ENCODE data around the gene KCNQ1.

The KCNQ1 gene

GRCh38 chr11:2508793-2509192 is 64.0 kb downstream of the KCNQ1 start:
- DNase-seq (ENCODE audit: low read depth, low spot score) = no peak

DNA sequence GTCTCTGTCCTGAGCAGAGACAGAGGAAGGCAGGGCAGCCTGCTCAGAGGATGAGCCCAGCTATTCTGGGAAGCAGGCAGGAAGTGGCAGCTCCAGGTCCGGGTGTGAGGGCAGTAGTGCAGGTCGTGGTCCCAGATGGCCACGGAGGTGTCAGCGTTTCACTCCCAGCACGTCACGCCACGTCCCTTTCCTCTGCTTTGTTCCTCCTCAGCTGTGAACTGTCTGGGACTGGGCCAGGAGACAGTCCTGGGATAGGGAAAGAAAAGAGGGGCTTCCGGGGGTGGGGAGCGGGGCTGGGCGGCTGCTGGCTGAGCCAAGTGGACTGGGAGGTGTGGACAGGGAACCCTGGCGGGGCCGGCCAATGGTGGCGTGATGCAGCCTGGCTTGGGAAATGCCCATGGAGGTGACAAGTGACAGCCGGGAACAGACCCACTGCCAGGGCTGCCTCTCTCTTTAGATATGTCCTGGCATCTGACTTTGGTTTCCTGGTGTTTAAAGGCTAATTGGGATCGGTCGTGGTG is 64.7 kb downstream of the KCNQ1 start:
- no peak for DNase-seq (ENCODE audit: low read depth, low spot score)

DNA sequence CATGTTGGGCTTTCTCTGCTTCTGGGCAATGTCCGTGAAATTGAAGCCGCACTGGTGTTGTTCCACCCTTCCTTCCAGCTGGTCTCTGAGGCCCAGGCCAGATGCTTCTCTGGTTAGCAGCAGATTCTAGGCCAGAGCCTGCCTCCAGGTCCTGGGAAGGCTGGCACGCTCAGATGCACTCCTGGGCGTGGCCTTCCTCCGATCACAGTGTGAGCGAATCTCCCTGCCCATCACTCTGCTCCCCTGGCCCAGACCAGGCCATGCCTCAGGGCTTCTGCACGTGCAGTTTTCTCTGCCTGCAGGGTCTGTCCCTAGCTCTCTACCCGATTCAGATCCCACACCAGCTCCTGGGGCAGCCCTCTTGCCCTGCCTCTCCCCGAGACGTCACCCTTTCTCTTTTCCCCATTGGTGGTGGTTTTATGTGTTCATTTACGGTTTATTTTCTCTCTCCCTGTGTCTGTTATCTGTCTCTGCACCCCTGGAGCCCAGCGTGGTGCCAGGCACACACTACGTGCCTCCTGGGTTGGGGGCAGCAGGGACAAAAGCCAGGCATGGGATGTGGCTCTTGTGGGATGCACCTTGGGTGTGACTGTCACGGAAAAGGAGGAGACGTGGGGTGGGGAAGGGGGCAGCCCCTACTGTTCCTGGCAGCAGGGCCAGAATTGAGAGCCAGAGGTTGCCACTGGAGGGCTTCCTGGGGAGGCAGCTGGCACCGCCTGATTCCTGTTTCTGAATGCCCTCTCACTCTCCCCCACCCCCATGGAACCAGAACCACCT is 66.0 kb downstream of the KCNQ1 start:
- DNase-seq (ENCODE audit: low read depth, low spot score) = no peak

DNA sequence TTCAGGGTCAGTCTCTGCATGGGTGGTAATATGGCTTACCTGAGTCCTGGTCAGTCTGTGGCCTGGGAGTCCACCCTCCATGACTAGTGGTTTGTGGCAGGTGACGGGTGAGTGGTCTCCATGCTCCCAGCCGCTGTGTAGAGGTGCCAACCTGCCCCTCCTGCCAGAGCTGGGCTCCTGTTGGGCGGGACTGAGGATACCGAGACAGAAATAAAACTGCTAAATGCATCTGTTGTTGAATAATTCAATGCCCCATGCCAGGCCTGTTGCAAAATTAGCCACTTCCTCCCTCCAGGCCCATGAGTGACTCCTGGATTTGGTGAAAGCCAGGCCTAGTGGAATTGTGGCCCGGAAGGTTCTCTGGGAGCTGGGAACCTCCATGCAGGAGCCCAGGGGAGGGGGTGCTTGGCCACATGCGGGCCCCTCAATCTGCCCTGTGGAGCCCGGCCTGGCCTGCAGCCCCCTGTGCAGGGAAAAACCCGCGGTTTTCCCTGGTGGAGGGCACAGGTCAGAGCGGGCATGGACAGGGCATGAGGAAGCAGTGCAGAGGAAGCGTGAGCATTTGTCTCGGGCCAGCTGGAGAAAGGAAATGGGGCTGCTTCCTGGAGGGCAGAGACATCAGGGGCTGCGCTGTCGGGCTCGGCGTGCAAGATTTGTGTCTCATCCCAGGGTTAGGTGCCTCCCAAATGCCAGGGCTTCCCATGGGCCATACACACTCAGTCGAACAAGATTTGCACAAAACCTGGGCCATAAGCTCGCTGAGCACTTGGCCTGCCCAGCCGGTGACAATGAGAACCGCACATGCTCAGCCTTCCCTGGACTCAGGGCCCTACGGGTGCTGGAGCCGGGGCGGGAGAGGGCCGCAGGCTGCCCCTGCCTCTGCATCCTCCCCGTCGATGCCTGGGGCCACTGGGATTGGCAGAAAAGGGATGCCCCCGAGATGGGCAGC is 66.9 kb downstream of the KCNQ1 start:
- no peak for DNase-seq (ENCODE audit: low read depth, low spot score)

DNA sequence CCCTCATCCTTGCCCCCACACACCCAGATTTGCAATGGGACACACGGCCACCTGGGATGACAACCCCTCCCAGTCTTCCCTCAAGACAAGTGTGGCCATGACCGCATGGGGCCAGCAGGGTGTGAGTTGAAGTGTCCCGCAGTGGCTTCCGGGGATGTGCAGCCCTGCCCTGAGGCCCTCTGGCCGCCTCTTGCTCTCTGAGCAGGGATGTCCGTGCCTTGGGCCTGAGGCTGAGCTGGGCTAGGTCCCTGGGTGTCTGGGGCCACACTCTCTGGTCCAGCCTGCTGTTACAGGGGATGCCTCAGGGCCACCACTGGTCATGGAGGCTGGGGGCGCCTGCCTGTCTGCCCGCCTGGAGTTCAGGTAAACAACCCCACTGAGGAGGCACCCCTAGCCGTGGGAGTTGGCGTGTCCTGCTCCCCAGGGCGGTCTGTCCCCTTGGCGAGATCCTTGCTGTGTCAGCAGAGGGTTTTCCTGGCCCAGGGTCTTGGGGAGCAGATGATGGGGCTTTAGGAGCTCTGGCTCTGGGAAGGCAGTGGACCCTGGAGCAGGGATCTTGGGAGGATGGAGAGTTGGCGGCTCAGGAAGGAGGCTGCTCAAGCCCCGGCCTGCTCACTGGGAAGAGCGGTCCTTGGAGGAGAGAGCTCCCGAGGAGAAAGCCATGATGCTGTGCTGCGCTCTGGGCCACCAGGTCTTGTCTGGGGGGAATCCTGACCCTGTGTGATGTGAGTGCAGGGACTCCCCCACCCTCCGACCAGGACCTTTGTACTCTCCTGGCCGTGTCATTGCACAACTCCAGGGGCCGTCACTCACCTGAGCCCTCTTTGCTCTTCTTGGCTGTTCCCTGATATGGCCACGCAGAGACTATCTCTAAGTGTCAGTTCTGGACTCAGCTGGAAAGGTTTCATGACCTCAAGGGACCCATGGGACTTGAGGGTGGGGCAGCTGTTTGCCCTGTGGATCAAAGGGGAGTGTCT is 67.9 kb downstream of the KCNQ1 start:
- no peak for DNase-seq (ENCODE audit: low read depth, low spot score)

GRCh38 chr11:2513441-2513840 is 68.6 kb downstream of the KCNQ1 start:
- no peak for DNase-seq (ENCODE audit: low read depth, low spot score)

GRCh38 chr11:2515401-2516275 is 70.8 kb downstream of the KCNQ1 start:
- no peak for DNase-seq (ENCODE audit: low read depth, low spot score)

GRCh38 chr11:2516276-2517015 is 71.6 kb downstream of the KCNQ1 start:
- no peak for DNase-seq (ENCODE audit: low read depth, low spot score)

DNA sequence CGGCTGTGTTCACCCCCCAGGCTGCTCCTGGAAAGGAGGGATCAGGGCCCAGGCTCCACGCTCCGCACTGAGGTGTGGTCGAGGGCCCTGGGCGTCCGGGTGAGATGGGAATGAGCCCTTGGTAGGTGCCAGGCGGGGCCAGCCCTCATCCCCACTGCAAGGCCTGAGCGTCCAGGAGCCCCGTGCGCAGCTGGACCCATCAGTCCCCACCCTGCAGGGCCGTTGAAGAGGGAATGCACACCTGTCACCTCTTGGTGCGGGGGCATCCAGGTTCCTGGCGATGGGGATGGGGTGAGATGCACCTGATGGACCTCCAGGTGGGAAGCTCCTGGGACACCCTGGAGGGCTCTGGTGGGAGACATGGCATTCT is 72.2 kb downstream of the KCNQ1 start:
- DNase-seq (ENCODE audit: low read depth, low spot score) = no peak

- DNase-seq (ENCODE audit: low read depth, low spot score) = no peak
Measured at GRCh38 chr11:2517386-2518064, 72.7 kb downstream of the KCNQ1 start.

DNA sequence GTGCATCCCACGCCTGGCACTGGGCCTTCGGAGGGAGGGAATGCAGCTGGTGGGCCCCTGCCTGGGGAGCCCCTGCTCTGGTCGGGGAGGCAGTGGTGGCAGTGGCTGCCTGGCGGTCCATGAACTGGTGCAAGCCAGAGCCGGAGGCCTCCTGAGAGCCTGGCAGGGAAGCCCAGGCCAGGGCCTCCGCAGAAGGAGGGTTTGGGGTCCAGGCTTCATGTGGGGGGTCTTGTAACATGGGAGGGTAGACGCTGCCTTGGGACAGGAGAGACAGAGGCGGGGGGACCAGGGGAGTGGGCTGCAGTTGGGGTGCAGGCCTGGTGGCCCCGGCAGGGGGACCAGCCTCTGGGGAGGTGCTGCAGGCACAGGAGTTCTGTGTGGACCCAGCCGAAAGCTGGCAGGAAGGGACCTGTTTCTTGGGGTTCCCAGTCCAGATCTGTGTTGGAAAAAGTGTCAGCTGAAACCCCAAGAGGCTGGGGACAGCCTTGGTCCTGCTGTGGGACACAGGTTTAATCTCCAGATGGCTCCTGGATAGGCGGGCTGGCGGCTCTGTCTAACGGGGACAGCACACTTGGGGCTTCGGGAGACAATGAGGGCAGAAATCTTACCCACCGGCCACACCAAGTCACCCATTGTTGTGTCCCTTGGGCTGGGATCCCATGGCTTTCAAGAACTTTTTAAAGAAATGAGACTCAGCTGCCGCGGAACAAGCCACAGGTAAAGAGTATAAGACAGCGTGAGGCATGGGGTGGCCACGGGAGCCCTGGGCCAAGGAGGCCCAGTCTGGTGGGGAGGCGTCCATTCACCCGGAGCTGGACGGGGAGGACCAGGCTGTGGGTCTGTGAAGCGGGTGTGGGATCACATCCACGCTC is 73.5 kb downstream of the KCNQ1 start:
- no peak for DNase-seq (ENCODE audit: low read depth, low spot score)

DNA sequence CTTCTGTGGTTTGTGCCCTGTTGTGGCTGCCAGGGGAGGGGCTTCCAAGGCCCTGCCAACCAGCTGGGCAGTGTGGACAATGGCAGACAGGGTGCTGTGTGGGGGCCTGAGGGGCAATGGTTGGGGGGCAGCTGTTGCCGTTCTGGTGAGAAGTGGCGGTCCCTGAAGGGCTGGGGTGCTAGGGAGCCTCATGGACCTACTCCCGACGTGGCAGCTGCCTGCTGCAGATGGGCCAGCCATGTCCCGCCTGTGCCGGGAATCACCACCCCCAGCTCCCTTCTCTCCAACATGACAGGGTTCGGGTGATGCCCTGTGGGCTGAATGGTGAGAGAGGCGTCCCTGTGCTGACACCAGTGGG is 74.2 kb downstream of the KCNQ1 start:
- DNase-seq (ENCODE audit: low read depth, low spot score) = no peak

GRCh38 chr11:2519517-2519861 is 74.7 kb downstream of the KCNQ1 start:
- DNase-seq (ENCODE audit: low read depth, low spot score) = no peak

DNA sequence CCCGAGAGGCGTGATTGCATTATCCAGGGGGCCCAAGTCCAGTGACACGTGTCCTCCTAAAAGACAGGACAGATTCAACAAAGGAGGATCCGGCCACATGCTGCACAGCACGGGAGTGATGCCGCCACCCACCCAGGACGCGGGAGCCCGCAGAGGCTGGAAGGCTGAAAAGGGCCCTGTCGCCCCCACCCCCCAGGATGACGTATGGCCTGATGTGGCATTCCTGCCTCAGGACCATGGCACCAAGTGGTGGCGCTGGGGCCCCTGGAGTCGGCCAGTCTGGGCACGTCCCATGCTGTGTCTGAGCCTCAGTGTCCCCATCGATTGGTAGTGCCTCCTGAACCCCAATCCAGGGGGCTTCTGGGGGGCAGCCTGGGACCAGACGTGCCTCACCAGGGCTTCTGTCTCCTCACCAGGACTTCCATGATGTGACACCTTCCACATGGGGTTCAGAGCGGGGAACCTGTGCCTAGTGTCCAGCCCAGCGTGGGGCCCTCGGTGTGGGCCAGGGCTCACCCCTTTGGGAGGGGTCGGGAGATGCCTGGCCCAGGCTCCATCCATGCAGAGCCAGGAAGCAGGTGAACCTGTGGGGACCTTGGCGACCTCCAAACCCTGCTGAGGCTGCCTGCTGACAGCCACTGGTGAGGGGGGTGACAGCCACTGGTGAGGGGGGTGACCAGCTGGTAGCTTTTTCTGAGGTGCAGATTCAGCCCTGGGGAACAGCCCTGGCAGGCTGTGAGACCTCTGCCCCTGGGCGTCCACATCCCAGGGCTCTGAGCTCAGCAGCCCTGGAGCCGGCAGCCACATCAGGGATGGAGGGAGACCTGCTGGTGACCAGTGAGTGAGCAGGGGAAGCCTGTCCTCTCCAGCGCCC is 75.3 kb downstream of the KCNQ1 start:
- no peak for DNase-seq (ENCODE audit: low read depth, low spot score)

GRCh38 chr11:2520736-2521035 is 75.9 kb downstream of the KCNQ1 start:
- DNase-seq (ENCODE audit: low read depth, low spot score) = no peak

DNA sequence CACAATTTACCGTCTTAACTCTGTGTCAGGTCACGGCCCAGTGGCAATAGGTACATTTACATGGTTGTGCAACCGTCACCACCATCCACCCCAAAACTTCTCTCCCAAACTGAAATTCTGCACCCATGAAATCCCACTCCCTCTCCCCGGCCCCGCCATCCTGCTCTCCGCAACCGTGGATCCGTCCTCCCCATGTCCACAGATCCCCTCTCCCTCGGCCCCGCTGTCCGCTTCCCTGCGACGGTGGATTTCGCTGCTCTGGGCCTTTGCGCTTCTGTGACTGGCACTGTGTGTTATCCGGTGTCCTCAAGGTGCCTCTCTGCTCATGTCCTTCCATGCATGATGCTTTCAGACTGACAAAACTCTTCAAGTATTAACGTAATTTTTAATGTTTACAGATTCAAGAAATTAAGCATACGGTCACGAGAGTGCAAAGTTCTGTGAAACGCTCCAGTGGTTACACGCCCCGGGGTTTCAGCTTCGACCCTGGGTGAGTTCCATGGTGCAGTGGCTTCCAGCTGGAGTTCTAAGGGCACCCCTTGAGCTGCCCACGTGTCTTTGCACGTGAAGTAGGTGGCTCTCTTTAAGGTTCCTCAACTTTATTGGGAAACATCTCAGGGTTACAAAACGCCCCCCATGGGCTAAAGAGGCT is 76.4 kb downstream of the KCNQ1 start:
- DNase-seq (ENCODE audit: low read depth, low spot score) = no peak

All from astrocyte of the hippocampus (primary cell).